SK-N-SH (cell line): Measurements from ENCODE around the gene HARS2. TPM values are rescaled to one million over a fixed set of nuclear protein-coding genes. Genes with fewer than 3 reads are reported as not detected.

Experiments used
- CTCF ChIA-PET: fragments of 300-600, 350-600 bp; formaldehyde crosslinking; extraction: SDS; loops from one replicate; lab custom pipeline; 2021; lab: Yijun Ruan, JAX
- POLR2A ChIA-PET: fragments of 350-600 bp; sonication (Branson Sonifier 250); formaldehyde crosslinking; extraction: SDS; loops from one replicate; lab custom pipeline; 2020; ENCODE audit warnings: antibody characterized with exemption, inconsistent platforms; lab: Yijun Ruan, JAX
- DNase-seq: peaks from one replicate; pipeline ENCODE4 v3.0.0; 2012
- H2AFZ ChIP-seq: fragments of 200-600 bp; sonication (generic); 2 replicates; pipeline ENCODE4 v1.8.1; 2016; ENCODE audit warnings: antibody characterized with exemption, mild to moderate bottlenecking, low read depth
- H3F3A ChIP-seq: fragments of 200-600 bp; sonication (generic); replicated peaks from 2 replicates; pipeline ENCODE3; 2016; ENCODE audit warnings: antibody characterized with exemption, mild to moderate bottlenecking; ENCODE audit not compliant: insufficient read depth
- H3K27ac ChIP-seq, 2 experiments: fragments of 200-500 bp in 1 of 2; fragments of 200-600 bp in 1 of 2; sonication (Bioruptor generic) in 1 of 2; sonication (generic), shearing (Covaris generic) in 1 of 2; 2 replicates each; pipeline versions ENCODE4 v1.5.1 to v1.6.1; 2014 to 2016; ENCODE audit warnings: low read depth in 2 of 2, inconsistent platforms in 1 of 2, low read length in 1 of 2, mild to moderate bottlenecking in 1 of 2, mixed read lengths in 1 of 2
- H3K27me3 ChIP-seq: fragments of 200-600 bp; sonication (generic), shearing (Covaris generic); 2 replicates; pipeline ENCODE4 v1.6.1; 2016; ENCODE audit warnings: mixed run types; ENCODE audit not compliant: insufficient read depth
- H3K36me3 ChIP-seq, 2 experiments: fragments of 200-500 bp in 1 of 2; fragments of 200-600 bp in 1 of 2; sonication (Bioruptor generic) in 1 of 2; sonication (generic) in 1 of 2; replicated peaks in 1 of 2; 2 replicates each; pipeline versions ENCODE3 to v1.5.1; 2014 to 2016; ENCODE audit warnings: low read length in 1 of 2, mild to moderate bottlenecking in 1 of 2; ENCODE audit not compliant: insufficient read depth in 2 of 2, control insufficient read depth in 1 of 2
- H3K4me1 ChIP-seq, 2 experiments: fragments of 200-500 bp in 1 of 2; fragments of 200-600 bp in 1 of 2; sonication (Bioruptor generic) in 1 of 2; sonication (generic), shearing (Covaris generic) in 1 of 2; 2 replicates each; pipeline versions ENCODE4 v1.5.1 to v1.6.1; 2014 to 2016; ENCODE audit warnings: low read depth in 1 of 2, low read length in 1 of 2, mixed run types in 1 of 2; ENCODE audit not compliant: insufficient read depth in 2 of 2, control insufficient read depth in 1 of 2
- H3K4me2 ChIP-seq: fragments of 200-600 bp; sonication (generic), shearing (Covaris generic); 2 replicates; pipeline ENCODE4 v1.6.1; 2017; ENCODE audit warnings: mixed run types
- H3K4me3 ChIP-seq, 2 experiments: fragments of 200-500 bp in 1 of 2; fragments of 200-600 bp in 1 of 2; sonication (Bioruptor generic) in 1 of 2; sonication (generic), shearing (Covaris generic) in 1 of 2; 2 replicates each; pipeline versions ENCODE4 v1.5.1 to v1.8.1; 2014 to 2016; ENCODE audit warnings: low read depth in 2 of 2, inconsistent platforms in 1 of 2, low read length in 1 of 2, mild to moderate bottlenecking in 1 of 2, mixed read lengths in 1 of 2, moderate library complexity in 1 of 2
- H3K79me2 ChIP-seq: fragments of 200-600 bp; sonication (generic); 2 replicates; pipeline ENCODE4 v1.8.1; 2017; ENCODE audit warnings: mild to moderate bottlenecking; ENCODE audit not compliant: insufficient read depth
- H3K9ac ChIP-seq: fragments of 200-600 bp; sonication (generic); 2 replicates; pipeline ENCODE4 v1.6.1; 2017; ENCODE audit warnings: mixed run types
- H3K9me2 ChIP-seq: fragments of 200-600 bp; sonication (generic); 2 replicates; pipeline ENCODE4 v1.6.1; 2017; ENCODE audit warnings: mixed run types
- H3K9me3 ChIP-seq: fragments of 200-600 bp; sonication (generic); 2 replicates; pipeline ENCODE4 v1.6.1; 2017; ENCODE audit warnings: mixed run types, mild to moderate bottlenecking, moderate library complexity
- H4K20me1 ChIP-seq: fragments of 200-600 bp; sonication (generic); 2 replicates; pipeline ENCODE4 v1.6.1; 2017; ENCODE audit warnings: mild to moderate bottlenecking, mixed run types; ENCODE audit not compliant: insufficient read depth
- CHD2 ChIP-seq: fragments of 150-350 bp; IDR thresholded peaks from 2 replicates; pipeline ENCODE4 v1.6.1; 2018; ENCODE audit warnings: low read length; ENCODE audit not compliant: partially characterized antibody
- CTCF ChIP-seq: fragments of 200-600 bp; sonication (generic); IDR thresholded peaks from 2 replicates; pipeline ENCODE4 v1.6.1; 2017; ENCODE audit warnings: antibody characterized with exemption, mild to moderate bottlenecking, moderate library complexity
- ELF1 ChIP-seq: IDR thresholded peaks from 2 replicates; pipeline ENCODE4 v1.4.0; 2012
- EP300 ChIP-seq, 2 experiments: IDR thresholded peaks; 2 replicates each; pipeline versions ENCODE4 v1.4.0 to v1.6.1; 2012; ENCODE audit warnings: borderline replicate concordance in 1 of 2, low read depth in 1 of 2, low read length in 1 of 2
- FOXM1 ChIP-seq: IDR thresholded peaks from 2 replicates; pipeline ENCODE4 v1.4.0; 2012; ENCODE audit warnings: low read depth, mild to moderate bottlenecking
- MAX ChIP-seq: IDR thresholded peaks from 2 replicates; pipeline ENCODE4 v1.4.0; 2012; ENCODE audit warnings: low read depth
- MEF2A ChIP-seq: IDR thresholded peaks from 2 replicates; pipeline ENCODE4 v1.4.0; 2012; ENCODE audit warnings: low read depth, borderline replicate concordance
- PBX3 ChIP-seq: IDR thresholded peaks from 2 replicates; pipeline ENCODE4; 2012
- POLR2AphosphoS5 ChIP-seq: IDR thresholded peaks from 2 replicates; pipeline ENCODE4 v1.6.1; 2012; ENCODE audit warnings: low read depth, low read length
- RCOR1 ChIP-seq: fragments of 150-350 bp; IDR thresholded peaks from 2 replicates; pipeline ENCODE4 v1.6.1; 2017; ENCODE audit warnings: antibody characterized with exemption, low read length
- REST ChIP-seq: IDR thresholded peaks from 2 replicates; pipeline ENCODE4 v1.6.1; 2012; ENCODE audit warnings: mild to moderate bottlenecking, low read depth, low read length, moderate library complexity
- RFX5 ChIP-seq: IDR thresholded peaks from 2 replicates; pipeline ENCODE4 v1.6.1; 2012; ENCODE audit warnings: mild to moderate bottlenecking, improper control_type of control experiment, low read length
- USF2 ChIP-seq: fragments of 150-350 bp; IDR thresholded peaks from 2 replicates; pipeline ENCODE4 v1.6.1; 2017; ENCODE audit warnings: antibody characterized with exemption, low read length, low read depth, borderline replicate concordance
- YY1 ChIP-seq: IDR thresholded peaks from 2 replicates; pipeline ENCODE4 v1.4.0; 2012; ENCODE audit warnings: low read depth, mild to moderate bottlenecking
- WGBS: methylation state at CpG from one replicate; pipeline ENCODE4 v1.1.6; 2017; ENCODE audit warnings: low lambda C conversion rate; 5-methylcytosine and 5-hydroxymethylcytosine counted together
- polyA plus RNA-seq, 3 experiments: library from polyadenylated mRNA; depleted of rRNA; stranded (reverse); fragments of >200 nt; gene quantifications; 2 replicates each; pipeline ENCODE4 v1.2.3, GENCODE V29; 2012

Gene HARS2
- polyA plus RNA-seq, 1 of the 3 experiments (the other 2 are of a cell fraction), result 40.8 TPM

GRCh38 chr5:140641716-140642115 lies 49.5 kb upstream of the HARS2 start:
- POLR2A ChIA-PET, result interaction anchor here (1.3 kb wide), 1 partner anchor 49 kb away, joined by 4 read pairs; the partner anchor contains the start of genes HARS1 and HARS2
- CTCF ChIA-PET, result interaction anchor here (1.7 kb wide), 1 partner anchor 269 kb away, joined by 5 read pairs; no protein-coding TSS in a partner anchor
- H3K9ac ChIP-seq, result no peak overlapping the region
- no peak overlapping the region for H2AFZ ChIP-seq
- no peaks in the 10 kb centered on the region for H3K27me3 ChIP-seq
- no peak overlapping the region for H3K4me2 ChIP-seq
- peaks cover 23 to 28% of the 10 kb centered on the region in 2 experiments for H3K36me3 ChIP-seq
- H3K79me2 ChIP-seq, result peaks cover 42% of the 10 kb centered on the region
- no peak overlapping the region for H3K27ac ChIP-seq
- H3K4me3 ChIP-seq, result no peak overlapping the region
- TF ChIP-seq FOXM1 (no peak), ELF1 (no peak), MAX (no peak), CTCF (no peak), RFX5 (no peak), EP300 (IDR thresholded peaks at IDR 0.05; ENCODE audit: borderline replicate concordance in 1 of 2, low read depth in 1 of 2, low read length in 1 of 2) (no peak), POLR2AphosphoS5 (no peak), RCOR1 (no peak), REST (no peak), USF2 (no peak), MEF2A (no peak), CHD2 (no peak), PBX3 (no peak), YY1 (no peak)
- 85% methylated on average over 6 of the region's 8 CpGs for WGBS
- peaks cover 5% of the 10 kb centered on the region for H3F3A ChIP-seq
- no peaks in the 10 kb centered on the region for H4K20me1 ChIP-seq
- no peaks in the 10 kb centered on the region for H3K9me2 ChIP-seq
- peaks cover 5 to 13% of the 10 kb centered on the region in 2 experiments; a peak in 3 of 4 replicates for H3K4me1 ChIP-seq
- no peaks in the 10 kb centered on the region for H3K9me3 ChIP-seq
- DNase-seq, result no peak
